Vagina (tissue), 2 donors: ENCODE data around the gene AIG1. TPM values are rescaled to one million over a fixed set of nuclear protein-coding genes. Genes with fewer than 3 reads are reported as not detected.

ENCODE experiments used
- DNase-seq, 2 donors: peaks; one replicate each; pipeline ENCODE4 v3.0.0-alpha.2; 2017; ENCODE audit errors: extremely low spot score in 2 of 2
- H3K27ac ChIP-seq: fragments of 200-600 bp; sonication (generic); one replicate; pipeline ENCODE4 v1.5.1; 2019
- H3K27me3 ChIP-seq: fragments of 200-600 bp; sonication (generic); one replicate; pipeline ENCODE4 v1.5.1; 2019
- H3K36me3 ChIP-seq, 2 donors: fragments of 200-600 bp; sonication (generic); one replicate each; pipeline ENCODE4 v1.5.1; 2017 to 2019
- H3K4me1 ChIP-seq: fragments of 200-600 bp; sonication (generic); one replicate; pipeline ENCODE4 v1.5.1; 2019
- H3K4me3 ChIP-seq, 2 donors: fragments of 200-600 bp; sonication (generic); 1 replicate in 1 of 2; 2 replicates in 1 of 2; pipeline ENCODE4 v1.5.1; 2016 to 2019
- H3K9me3 ChIP-seq: fragments of 200-600 bp; sonication (generic); one replicate; pipeline ENCODE4 v1.5.1; 2019
- CTCF ChIP-seq, 3 experiments: fragments of 450-650 bp in 2 of 3; fragments of 200-600 bp in 1 of 3; sonication (generic) in 1 of 3; IDR thresholded peaks; one replicate each; pipeline ENCODE4 v1.5.1; 2017 to 2019; ENCODE audit warnings: antibody characterized with exemption in 3 of 3, mild to moderate bottlenecking in 2 of 3, moderate library complexity in 2 of 3
- POLR2A ChIP-seq, 2 donors: fragments of 450-650 bp; IDR thresholded peaks; one replicate each; pipeline ENCODE4 v1.6.1; 2017; ENCODE audit warnings: antibody characterized with exemption in 2 of 2, mild to moderate bottlenecking in 2 of 2, moderate library complexity in 2 of 2
- POLR2AphosphoS5 ChIP-seq, 2 donors: sonication (generic); formaldehyde crosslinking; IDR thresholded peaks; one replicate each; pipeline ENCODE4 v1.9.0; 2017; ENCODE audit warnings: antibody characterized with exemption in 2 of 2, mild to moderate bottlenecking in 2 of 2, low read depth in 1 of 2; ENCODE audit not compliant: insufficient read depth in 1 of 2
- intact Hi-C: fragments of 100-400 bp; cut with DNase I; formaldehyde crosslinking; loops from one replicate; pipeline ENCODE4 v1.15.1; 2023
- total RNA-seq: library from RNA; depleted of rRNA; stranded (reverse); fragments of >200 nt; gene quantifications from one replicate; pipeline ENCODE4 v1.2.3, GENCODE V29; 2016

The AIG1 gene
- total RNA-seq, 1 donor from 2014 or later: 22.3 TPM

GRCh38 chr6:143194095-143194589 lies 133.5 kb downstream of the AIG1 start:
- no peaks in the 10 kb centered on the region for H3K27me3 ChIP-seq
- no peaks in the 10 kb centered on the region for H3K4me1 ChIP-seq
- TF ChIP-seq POLR2A (IDR thresholded peaks at IDR 0.05) (no peak), CTCF (IDR thresholded peaks at IDR 0.05) (no peak), POLR2AphosphoS5 (IDR thresholded peaks at IDR 0.05; ENCODE audit: insufficient read depth in 1 of 2, low read depth in 1 of 2) (no peak)
- H3K27ac ChIP-seq: no peak overlapping the region
- intact Hi-C loops: no loop called here
- H3K9me3 ChIP-seq: no peaks in the 10 kb centered on the region
- DNase-seq: no peak
- H3K36me3 ChIP-seq: no peaks in the 10 kb centered on the region
- no peak overlapping the region for H3K4me3 ChIP-seq

- Histone ChIP-seq H3K9me3 (no peaks in the 10 kb centered on the region), H3K36me3 (no peaks in the 10 kb centered on the region), H3K4me3 (no peak overlapping the region), H3K27me3 (no peaks in the 10 kb centered on the region), H3K4me1 (no peaks in the 10 kb centered on the region), H3K27ac (no peak overlapping the region)
- intact Hi-C loops: no loop called here
- no peak for TF ChIP-seq CTCF (IDR thresholded peaks at IDR 0.05)
- no peak for TF ChIP-seq POLR2AphosphoS5 (IDR thresholded peaks at IDR 0.05; ENCODE audit: insufficient read depth in 1 of 2, low read depth in 1 of 2)
- TF ChIP-seq POLR2A (IDR thresholded peaks at IDR 0.05): no peak
- DNase-seq: no peak
These were observed 134.7 kb downstream of the AIG1 start for GRCh38 chr6:143195349-143195845.

- no peak overlapping the region for H3K27ac ChIP-seq
- no peaks in the 10 kb centered on the region for H3K4me1 ChIP-seq
- no peak overlapping the region for H3K4me3 ChIP-seq
- DNase-seq: no peak
- H3K9me3 ChIP-seq: no peaks in the 10 kb centered on the region
- no peaks in the 10 kb centered on the region for H3K36me3 ChIP-seq
- H3K27me3 ChIP-seq: no peaks in the 10 kb centered on the region
- TF ChIP-seq POLR2A (IDR thresholded peaks at IDR 0.05) (no peak), POLR2AphosphoS5 (IDR thresholded peaks at IDR 0.05; ENCODE audit: insufficient read depth in 1 of 2, low read depth in 1 of 2) (no peak), CTCF (IDR thresholded peaks at IDR 0.05) (no peak)
- intact Hi-C loops: no loop called here
These were observed 136.0 kb downstream of the AIG1 start for GRCh38 chr6:143196525-143197225.

GRCh38 chr6:143197377-143197776 lies 136.7 kb downstream of the AIG1 start:
- Histone ChIP-seq H3K36me3 (no peaks in the 10 kb centered on the region), H3K27me3 (no peaks in the 10 kb centered on the region), H3K4me1 (no peaks in the 10 kb centered on the region), H3K4me3 (no peak overlapping the region), H3K27ac (no peak overlapping the region), H3K9me3 (no peaks in the 10 kb centered on the region)
- no peak for DNase-seq
- intact Hi-C loops: no loop called here
- TF ChIP-seq POLR2A (IDR thresholded peaks at IDR 0.05) (no peak), POLR2AphosphoS5 (IDR thresholded peaks at IDR 0.05; ENCODE audit: insufficient read depth in 1 of 2, low read depth in 1 of 2) (no peak), CTCF (IDR thresholded peaks at IDR 0.05) (no peak)

- Histone ChIP-seq H3K36me3 (no peaks in the 10 kb centered on the region), H3K27me3 (no peaks in the 10 kb centered on the region)
These were observed 137.6 kb downstream of the AIG1 start for GRCh38 chr6:143198312-143198711.

More at GRCh38 chr6:143198312-143198711, 137.6 kb downstream of the AIG1 start:
- Histone ChIP-seq H3K4me3 (no peak overlapping the region), H3K27ac (no peak overlapping the region), H3K9me3 (no peaks in the 10 kb centered on the region), H3K4me1 (no peaks in the 10 kb centered on the region)
- DNase-seq: no peak
- TF ChIP-seq POLR2AphosphoS5 (IDR thresholded peaks at IDR 0.05; ENCODE audit: insufficient read depth in 1 of 2, low read depth in 1 of 2): no peak
- TF ChIP-seq POLR2A (IDR thresholded peaks at IDR 0.05): no peak
- TF ChIP-seq CTCF (IDR thresholded peaks at IDR 0.05): no peak
- intact Hi-C loops: no loop called here
